GM19397 (cell line): ENCODE data around the gene IKBKE.

Experiments used
- ATAC-seq: cut with Tn5 transposase; IDR thresholded peaks from one replicate; pipeline ENCODE4 v1.9.1; 2021; ENCODE audit warnings: mild to moderate bottlenecking, moderate library complexity; ENCODE audit not compliant: unreplicated experiment

IKBKE gene

DNA sequence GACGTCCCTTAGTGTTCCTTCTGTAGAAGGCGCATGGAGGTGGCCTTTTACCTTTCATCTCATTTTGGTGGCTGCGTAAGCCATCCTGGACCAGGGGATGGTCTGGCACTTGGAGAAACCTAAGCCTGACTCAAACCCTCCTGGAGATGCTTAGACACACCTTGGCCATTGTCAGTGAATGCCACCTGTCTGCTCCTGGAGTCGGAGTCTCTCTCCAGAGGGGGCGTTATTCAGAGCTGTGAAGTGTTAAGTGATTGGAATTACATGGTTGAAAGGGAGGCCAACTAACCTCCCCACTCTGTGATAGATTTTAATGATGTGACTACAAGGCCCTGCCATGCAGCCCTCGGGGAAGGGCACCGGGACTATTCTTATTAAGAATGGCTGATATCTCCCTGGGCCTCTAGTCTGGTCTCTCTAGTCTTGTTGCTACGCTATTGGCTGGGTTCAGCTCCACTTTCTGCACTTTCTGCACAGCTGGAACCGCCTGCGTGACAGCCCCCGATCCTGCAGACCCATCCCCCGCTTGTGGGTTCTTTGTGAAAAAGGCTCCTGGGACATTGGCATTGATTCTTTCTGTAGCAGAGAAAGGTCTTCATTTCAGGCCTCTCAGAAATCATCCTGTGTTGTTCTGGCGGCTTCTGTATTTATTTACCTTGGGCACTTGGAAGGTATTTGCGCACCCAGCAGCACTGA, 41.2 kb downstream of the IKBKE start:
- no peak for ATAC-seq

DNA sequence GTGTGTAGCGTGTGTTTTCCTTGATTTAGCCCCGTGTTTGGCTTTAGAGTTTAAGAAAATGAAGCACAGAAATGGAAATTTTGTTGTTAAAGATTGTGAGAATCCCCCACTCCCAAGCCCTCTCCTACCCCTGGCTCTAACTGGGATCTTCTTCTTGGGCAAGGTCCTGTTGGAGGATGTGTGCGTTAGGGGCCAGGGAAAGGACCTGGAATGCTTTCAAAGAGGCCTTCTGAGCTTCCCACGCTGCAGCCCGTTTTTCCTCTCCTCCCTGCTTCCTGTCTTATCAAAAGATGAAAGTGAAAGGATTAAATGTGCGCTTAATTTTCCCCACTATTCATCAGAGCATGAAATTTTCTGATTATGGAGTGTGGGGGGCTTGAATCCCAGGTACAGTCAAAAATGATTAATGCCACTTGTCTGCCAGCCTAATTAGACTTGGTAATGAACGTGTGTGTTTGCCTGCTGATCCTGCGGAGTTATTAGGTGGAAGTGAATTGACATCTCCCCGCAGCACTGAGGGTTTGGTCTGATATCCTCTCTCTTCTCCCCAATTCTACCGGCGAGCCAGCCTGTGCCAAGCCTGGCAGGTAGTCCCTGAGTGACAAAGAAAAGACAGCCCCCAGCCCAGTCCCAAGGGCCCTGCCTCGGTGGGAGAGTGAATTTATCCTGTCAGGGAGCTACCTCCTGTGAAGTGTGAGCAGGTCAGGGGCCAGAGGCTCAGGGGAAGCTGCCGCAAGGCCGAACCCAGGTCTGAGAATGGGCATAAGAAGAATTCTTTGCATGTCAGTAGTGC, 42.0 kb downstream of the IKBKE start:
- no peak for ATAC-seq

DNA sequence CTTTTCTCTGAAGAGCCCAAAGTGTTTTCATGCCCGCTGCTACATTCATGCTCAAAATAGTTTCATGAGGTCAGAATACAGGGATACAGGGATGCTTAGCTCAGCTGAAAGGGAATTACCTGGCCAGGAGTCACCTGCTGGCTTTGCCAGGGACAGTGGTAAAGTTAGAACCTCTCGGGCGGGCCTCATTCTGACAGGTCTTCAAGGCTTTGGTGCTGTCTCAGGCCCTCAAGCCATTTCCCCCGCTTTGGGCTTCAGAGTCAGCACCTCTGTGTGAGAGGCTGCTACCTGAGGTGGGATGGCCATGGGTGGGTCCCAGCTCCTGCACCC, 42.5 kb downstream of the IKBKE start:
- no peak for ATAC-seq

DNA sequence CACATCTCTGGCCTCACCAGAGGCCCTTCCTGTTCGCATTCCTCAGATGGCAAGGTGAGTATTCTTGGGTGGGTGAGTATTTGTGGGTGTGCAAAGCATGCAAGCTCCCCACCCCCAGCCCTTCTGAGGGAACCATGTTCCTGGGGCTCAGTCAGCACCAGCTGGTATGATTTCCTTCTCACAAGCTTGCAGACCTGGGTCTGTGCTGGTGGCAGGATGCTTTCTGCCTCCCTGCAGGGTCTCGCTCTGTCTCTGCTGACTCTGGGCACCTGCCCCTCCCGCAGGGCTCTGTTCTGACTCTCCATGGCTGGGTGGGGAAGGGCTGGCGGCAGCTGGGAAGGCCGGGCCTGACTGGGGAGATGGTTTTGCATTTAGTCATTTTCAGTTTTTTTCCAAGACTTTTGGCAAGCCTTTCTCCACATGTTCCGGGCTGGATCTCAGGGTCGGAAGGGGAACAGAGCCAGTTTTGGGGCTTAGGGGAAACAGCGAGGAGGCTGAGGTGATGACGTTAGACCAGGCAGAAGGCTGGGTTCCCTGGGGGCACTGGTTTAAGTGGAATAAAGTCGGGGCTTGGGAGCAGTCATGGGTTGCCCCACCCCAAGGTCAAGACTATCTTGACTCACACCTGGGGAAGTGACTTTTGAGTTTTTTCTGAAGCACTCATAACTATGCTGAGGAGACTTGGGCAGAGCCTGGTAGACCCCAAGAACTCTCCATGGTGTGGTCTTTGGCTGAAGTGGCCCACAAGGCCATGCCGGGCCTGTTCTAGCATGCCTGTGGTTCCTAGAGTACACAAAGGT, 43.2 kb downstream of the IKBKE start:
- no peak for ATAC-seq

DNA sequence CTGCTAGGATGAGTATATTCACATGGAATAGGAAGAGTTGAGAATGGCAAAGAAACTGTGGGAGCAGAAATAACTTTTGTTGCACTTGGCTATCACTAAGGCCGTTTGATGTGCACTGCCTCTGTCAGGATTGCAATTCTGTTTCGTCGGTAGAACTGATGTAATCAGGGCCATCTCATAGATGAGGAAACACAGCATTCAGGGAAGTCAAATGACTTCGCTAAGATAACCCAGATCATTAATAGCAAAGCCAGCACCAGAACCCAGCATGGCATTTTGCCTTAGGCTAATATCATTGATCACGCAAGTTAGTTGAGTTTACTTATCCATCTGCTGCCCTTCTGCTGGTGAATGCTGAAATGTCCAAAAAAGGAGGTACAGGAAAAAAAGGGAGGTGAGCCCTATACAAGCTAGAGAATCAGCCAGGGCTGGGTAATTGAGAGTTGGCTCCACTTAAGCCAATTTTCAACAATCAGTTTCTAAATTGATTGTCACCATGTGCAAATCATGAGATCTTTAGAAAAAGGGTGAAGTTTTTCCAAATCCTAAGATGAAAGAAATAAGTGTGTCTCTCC, 44.6 kb downstream of the IKBKE start:
- ATAC-seq, result no peak

DNA sequence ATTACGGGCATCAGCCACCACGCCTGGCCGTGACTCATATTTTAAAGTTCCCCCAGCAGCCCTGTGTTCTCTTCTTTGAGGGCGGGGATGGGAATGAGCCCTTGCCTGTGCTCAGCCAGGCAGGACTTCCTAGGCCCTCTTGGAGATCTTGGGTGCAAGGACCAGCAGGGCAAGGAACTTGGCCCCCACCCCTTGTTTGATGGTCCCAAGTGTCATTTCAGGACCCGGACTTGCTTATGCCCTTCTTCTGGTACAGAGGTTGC, 46.4 kb downstream of the IKBKE start:
- ATAC-seq, result no peak

DNA sequence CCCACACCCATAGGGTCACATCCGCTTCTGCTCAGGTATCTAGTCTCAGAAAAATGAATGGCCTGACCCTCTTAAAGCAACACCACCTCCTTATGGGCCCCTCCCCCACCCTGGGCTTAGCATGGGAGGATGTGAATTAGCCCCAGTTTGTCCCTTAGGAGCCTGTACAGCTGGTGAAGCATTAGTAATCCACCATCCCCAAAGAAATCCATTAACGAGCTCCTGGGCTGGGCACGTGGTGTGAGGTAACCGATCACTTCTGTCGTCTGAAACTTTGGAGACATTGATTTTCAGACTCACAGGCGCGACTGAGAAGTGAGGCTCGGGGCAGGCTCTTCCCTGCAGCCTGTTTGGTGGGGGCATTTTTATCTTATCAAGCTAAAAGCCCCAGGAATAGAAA, 47.5 kb downstream of the IKBKE start:
- ATAC-seq, result no peak

DNA sequence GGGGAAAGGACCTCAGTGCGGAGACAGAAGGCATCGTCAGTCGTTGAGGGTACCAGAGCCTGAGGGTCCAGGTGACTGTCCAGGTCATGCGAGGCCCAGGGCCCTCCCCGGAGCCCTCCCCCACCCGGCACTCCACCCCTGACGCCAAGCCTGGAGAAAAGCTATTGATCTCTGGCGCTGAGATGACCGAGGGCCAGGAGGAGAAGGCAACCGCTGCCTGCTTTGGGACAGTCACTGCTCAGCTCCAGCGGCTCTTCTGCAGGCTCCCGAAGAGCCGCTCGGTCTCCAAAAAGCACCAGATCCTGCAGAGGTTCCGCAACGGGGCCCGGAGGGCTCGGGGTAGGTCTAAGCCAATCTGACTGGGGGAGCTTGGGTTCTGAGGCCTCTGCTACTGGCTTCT, 47.9 kb downstream of the IKBKE start:
- no peak for ATAC-seq

DNA sequence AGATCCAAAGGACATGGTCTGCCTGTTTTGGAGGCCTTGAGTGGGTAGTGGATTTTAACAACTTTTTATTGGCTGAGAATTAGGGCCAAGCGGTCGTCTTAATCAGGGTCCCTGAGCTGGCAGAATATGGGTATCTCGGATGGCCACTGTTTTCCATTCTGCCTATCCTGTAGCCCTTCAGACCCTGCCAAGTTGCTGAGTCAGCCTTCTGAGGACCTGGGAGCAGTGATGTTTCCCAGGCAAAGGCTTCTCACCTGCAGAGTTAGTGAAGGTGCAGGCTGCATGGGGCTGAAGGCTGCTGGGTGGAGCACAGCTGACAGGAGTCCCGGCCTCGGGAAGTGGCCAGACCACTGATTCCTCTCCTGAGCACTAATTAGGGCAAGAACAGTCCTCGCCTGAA, 48.5 kb downstream of the IKBKE start:
- no peak for ATAC-seq

DNA sequence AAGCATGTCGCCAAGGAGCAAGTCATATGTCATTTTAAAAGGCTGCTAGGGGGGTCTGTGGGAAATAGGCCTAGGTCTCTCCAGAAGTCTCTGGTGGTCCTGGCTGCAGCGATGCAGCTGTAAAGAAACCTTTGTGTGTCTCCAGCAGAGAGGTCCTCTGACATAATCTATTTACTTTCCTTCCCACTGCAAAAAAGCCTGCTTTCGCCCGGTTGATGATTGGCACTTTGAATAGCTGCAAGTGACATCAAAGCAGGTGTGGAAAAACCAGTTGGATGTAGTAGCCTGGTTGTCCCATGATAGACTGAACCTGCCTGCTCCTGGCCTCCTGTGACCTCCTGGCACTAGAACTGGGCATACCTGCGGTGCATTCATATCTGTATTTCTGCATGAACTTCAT, 50.9 kb downstream of the IKBKE start:
- ATAC-seq, result no peak

DNA sequence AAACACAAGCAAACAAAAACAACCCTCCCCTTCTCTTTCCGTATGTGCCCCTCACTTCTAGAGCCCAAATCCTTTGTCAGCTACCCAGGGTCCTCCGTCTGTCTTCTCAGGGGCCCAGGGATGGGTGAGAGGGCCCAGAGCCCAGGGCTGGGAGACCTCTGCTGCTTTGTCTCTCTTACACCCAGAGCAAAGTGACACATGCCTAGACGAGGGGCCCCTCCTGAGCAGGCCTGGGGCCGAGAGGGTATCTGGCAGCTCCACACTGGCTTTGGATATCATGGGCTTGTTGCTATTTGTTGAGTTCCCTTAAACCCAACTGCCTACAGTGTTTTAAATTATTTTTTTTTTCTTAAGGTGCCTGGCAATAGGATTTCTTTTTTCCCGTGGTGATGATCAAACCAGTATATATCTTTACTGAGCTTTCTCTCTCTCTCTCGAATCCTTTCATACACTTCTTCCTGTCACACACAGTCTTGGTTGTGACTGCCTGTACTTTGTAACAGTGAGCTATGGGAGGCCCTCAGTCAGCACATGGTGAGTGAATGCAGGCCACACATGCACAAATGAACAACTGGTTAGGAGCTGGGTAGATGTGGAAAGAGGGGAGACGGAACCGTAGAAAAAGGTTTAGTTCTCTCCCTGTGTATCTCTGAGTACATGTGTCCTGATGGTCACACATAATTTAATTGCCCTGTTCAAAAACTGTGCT, 51.6 kb downstream of the IKBKE start:
- ATAC-seq, result no peak

DNA sequence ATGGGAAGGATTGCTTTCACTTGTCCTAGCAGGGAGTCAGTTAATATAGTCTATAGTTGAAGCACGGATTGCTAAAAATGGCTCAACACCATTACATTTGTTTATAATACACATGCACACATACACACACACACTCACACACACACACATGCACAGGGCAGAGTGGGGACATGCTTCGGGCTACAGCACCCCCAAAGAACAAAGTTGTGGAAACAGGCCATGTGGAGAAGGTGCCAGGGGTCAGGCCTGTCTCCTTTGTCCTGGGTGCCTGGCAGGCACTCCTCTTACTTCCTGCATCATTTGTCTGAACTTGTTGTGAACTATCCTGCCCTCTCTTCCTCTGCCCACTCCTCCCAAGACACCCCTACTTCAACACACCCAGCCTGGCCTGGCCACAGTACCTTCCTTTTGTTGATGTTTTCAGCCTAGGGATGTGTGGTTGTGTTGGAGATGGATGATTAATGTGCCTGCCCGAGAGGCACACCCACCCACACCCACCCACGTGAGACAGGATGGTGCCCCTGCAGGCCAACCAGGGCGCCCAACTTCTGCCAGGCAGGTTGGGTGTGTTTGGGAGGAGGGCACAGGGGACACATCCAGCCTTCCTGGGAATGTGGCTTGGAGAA, 54.6 kb downstream of the IKBKE start:
- ATAC-seq, result no peak

DNA sequence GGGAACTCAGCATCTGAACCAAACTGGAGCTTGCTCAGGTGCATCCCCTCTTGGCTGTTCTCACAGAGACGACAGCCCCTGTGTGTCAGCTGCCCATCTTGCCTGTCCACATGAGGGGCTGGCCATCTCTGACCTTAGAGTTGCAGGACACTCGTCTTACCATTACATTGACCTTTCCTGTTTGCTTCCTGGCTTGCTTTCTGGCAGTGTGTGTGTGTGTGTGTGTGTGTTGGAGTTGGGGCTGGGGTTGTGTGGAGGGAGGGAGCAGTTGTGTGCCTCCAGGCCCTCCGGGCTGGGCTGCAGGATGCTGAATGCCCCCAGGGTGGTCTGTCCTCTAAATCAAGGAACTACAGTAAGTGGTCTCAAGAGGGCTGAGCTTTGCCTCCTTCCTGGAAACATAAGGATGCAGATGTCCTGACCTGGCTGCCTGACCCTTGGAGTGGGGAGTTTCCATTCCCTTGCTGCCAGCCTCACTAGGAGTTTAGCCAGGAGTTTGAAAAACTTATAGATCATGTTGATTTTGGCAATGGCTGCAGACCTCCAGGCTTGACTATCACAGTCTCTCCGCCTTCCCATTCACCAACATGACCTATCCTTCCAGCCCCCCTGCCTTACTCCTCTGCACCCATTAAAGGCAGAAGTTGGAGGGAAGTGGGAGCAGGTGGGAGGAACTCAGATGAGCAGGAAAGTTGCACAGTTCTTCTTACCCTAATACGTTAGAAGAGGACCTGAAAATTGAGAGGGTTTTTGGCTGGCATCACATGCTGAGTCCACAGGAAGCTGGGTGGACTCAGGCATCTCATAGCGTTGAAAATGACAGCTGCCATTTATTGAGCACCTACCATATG, 56.0 kb downstream of the IKBKE start:
- no peak for ATAC-seq

DNA sequence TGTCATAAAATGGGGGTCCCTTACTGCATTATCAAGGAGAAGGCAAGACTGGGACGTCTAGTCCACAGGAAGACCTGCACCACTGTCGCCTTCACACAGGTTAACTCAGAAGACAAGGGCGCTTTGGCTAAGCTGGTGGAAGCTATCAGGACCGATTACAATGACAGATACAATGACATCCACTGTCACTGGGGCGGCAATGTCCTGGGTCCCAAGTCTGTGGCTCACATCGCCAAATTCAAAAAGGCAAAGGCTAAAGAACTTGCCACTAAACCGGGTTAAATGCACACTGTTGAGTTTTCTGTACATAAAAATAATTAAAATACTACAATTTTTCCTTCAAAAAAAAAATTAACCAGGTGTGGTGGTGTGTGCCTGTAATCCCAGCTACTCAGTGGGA, 59.1 kb downstream of the IKBKE start:
- no peak for ATAC-seq

DNA sequence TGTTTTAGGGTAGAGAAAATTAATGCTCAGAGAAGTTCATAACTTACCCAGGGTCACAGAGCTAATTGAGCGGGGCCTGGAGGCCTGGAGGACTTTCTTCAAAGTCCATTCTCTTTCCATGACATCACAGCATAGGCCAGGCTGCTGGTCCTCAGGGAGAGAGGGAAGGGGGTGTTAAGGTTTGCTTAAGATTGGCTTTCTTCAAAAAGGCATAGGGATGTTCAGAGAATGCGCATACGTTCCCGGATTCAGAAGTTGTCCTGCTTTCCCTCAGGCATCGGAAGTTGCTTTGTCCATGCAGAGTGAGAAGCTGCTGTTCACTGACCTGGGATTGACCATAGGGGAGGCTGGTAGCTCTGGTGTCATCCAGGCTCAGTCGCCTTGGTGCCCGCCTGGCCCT, 62.1 kb downstream of the IKBKE start:
- no peak for ATAC-seq

DNA sequence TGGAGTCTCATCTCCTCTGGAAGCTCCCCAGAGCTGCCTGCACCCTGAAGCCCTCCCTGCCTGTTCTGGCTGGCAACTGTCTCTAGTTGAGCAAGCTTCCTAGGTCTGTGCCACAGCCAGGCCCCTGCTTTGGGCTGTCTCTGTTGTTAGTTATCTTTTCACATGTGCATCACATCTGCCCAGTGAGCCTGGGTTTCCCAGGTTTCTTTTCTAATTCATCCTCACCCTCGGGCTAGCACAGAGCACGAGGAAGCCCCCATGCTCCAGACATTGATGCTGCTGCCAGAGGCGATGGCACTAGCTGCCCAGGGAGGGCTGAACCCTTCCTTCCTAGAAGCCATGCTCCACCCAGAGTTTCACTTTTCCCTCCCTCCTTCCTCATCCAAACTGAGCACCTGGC, 64.3 kb downstream of the IKBKE start:
- ATAC-seq, result no peak

DNA sequence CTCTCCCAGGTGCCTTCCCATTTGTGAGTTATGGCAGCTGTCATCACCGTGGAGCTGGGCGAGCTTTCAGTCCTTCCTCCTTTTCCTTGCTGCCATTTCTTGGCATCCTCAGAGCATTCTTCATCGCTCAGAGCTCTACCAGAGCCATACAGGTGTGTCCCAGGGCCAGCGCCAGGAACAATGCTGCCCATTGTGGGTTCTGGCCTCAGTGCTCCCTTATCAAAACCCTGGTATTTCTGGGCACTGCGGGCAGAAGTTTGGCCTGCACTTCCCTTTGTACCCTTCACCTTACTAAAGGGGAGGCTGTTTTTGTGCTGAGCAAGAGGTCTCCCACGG, 65.5 kb downstream of the IKBKE start:
- ATAC-seq, result no peak

DNA sequence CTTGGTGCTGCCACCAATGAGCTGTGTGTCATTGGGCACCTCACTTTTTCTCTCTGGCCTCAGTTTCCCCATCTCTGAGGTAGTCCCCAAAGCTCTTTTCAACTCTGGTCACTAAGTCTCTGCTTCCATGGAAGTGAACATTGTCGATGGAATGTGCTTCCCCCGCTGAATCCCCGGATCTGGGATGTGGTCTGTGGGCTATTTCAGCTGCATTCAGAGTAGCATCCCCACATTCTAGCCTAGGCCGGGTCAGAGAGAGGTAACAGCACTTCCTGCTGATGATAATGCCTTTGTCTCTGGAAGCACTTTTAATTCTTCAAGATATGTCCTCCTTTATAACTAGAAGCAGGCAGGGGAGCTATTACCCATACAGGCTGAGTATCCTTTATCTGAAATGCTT, 66.9 kb downstream of the IKBKE start:
- no peak for ATAC-seq

DNA sequence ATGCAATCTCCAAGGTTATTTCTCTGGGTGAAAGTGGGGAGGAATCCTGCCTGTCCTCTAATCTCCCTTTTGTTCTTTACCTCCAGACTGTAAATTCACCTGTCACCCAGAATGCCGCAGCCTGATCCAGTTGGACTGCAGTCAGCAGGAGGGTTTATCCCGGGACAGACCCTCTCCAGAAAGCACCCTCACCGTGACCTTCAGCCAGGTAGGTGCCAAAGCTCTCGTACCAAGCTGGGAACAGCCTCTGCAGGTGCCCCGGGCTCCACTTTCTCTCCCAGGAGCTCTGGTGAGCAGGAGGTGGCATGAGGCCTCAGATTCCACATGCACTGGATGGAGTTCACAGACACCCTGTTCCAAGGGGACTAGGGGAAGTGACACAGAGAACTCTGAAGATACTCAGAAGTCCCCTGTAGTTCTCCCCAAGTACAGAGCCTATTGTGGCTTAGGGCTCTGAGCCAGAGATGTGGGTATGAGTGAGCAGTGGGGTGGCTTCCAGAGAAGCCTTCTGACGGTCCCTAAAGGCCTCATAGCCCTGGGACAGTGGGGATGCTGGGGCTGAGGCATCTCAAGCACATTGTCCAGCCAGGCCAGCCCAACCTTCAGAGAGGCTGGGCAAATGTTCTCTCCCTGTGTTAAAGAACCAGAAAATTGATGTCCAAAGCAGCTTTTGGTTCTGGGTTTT, 68.0 kb downstream of the IKBKE start:
- ATAC-seq, result no peak
